GM21381 (cell line): ENCODE measurements around the gene CDK4.

Experiments used
- ATAC-seq: cut with Tn5 transposase; IDR thresholded peaks from one replicate; pipeline ENCODE4 v1.9.1; 2021; ENCODE audit warnings: mild to moderate bottlenecking, moderate library complexity; ENCODE audit not compliant: unreplicated experiment

CDK4 gene

DNA sequence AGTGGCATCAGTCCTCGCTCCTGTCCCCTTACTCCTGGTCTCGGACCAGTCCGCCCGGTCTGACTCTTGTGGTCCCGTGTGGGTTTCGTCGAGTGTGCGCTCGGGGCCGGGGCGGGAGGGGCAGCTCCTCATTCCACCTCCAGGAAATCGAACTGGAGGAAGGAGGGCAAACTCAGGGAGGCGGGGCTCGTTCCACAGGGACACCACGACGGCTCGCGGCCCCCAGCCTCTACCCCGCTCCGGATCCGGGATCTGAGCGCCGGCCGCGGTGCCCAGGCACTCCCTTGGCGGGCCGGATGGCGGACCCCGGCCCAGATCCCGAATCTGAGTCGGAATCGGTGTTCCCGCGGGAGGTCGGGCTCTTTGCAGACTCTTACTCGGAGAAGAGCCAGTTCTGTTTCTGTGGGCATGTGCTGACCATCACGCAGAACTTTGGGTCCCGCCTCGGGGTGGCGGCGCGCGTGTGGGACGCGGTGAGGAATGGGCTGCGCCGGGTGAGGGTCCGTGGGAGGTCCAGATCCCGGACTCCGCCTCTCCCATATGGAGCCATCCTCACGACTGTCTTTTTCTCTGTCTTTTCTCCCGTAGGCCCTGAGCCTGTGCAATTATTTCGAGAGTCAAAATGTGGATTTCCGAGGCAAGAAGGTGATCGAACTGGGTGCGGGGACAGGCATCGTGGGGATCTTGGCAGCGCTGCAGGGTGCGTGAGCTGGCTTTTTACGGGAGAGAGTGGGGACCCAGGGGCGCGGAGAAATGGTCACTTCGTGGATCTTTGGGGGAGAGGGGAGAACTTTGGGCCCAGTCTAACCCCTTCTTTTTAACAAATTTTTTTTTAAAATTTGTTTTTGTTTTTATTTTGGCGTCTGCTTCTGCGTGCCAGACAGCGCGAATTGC, 20.6 kb upstream of the CDK4 start, which contains the start of gene EEF1AKMT3:
Gene EEF1AKMT3 (plus strand): TSS at position 186 of the 894 bp plus-strand sequence. CDS start 111 bp downstream, at position 297.
- peak; percentile 16 for ATAC-seq

DNA sequence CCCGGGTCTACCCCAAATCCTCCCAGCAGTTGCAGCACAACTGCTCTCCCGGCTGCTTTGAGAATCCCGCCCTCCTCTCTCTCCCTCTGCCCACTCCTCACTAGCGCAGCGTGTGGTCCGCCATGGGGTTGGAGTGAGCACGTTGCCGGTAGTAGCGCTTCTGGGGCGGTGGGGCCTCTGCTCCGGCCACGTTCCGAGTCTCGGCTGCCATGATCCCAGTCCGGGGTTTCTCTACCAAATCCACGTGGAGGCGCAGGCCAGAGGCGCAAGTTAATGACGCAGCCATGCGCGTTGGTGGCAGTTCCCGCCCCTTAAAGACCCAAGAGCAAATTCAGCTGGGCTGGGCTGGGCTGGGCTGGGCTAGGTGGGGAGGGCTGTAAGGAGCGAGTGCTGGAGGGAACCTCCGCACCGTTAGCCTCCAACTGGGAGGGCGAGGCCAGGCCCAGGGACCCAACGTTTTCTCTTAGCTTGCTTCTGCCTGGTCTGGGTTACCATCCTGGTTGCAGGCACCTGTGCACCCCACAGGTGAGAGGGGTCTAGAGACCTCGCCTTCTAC, 19.8 kb upstream of the CDK4 start, which contains the start of gene METTL1:
Gene METTL1 (minus strand): TSS at position 233 of the 556 bp plus-strand sequence. CDS start 22 bp downstream, at position 211.
- peak; percentile 79 for ATAC-seq

DNA sequence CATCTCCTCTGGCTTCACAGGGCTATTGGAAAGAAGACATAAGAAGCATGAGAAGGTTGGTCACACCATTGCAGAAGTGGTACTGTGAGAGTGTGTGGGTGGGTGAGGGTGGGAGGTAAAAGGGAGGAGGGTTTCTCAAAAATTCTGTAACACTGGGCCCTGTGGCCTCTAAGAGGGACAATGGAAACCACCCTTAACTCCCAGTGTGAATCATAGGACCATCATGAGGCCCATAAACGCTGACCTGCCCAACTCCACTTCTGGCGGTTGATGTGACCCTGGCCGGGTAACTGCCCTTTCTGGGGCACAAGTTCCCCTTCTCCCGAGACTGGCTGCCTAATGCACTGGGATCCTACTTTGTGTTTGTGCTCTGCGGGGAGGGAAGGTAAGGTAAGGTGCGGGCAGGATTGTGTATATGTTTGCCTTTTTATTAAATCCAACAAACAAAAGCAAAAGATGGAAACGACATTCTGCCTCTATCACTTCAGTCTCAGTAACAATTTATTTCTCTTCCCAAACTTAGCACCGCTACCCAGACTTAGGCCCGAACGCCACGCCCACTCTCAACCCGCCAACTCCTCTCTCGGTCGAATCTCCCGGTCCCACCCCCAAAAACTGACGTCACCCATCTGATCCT, 19.2 kb upstream of the CDK4 start:
- ATAC-seq, result peak; percentile 61

DNA sequence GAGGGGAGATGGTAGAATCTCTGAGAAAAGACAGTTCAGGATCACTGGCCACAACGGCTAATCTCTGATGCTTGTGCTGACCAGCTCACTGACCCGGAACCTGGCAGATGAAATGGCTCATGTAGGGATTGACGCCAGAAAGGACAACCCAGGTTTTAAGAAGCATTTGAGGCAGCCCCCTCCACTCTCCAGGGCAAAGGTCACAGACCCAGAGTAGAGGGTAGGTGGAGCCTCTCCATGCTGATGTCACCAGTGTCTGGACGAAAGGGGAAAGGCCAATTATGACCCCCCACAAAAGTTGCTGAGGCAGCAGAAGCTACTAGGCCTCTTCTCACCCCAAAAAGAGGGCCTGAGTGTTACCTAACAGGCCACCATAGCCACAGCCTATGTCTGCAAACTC, 18.6 kb upstream of the CDK4 start:
- no peak for ATAC-seq

DNA sequence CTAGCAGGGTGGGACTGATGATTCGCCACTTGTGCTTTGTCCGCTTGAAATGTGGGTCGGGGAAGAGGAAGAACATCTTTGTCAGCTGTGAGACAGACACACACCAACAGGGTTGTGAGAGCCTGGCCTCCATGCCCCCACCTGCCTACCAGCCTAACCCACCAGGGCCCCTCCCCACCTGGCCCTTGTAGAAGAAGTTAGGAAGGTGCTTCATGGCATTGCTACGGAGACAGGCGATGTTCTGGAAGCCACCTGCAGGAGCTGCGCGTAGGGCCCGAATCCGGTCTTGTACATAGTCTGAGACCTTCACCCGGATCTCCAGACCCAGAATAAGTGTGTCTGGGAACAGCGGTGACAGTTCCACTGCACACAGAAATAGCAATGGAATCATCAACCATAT, 17.5 kb upstream of the CDK4 start:
- ATAC-seq, result no peak

DNA sequence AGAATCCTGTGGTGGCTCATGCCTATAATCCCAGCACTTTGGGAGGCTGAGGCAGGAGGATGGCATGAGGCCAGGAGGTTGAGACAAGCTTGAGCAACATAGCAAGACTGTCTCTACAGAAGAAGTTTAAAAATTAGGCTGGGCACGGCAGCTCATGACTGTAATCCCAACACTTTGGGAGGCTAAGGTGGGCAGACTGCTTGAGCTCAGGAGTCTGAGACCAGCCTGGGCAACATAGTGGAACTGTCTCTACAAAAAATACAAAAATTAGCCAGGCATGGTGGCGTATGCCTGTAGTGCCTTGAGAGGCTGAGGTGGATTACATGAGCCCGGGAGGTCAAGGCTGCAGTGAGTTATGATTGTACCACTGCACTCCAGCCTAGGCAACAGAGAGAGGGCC, 15.8 kb upstream of the CDK4 start:
- no peak for ATAC-seq

DNA sequence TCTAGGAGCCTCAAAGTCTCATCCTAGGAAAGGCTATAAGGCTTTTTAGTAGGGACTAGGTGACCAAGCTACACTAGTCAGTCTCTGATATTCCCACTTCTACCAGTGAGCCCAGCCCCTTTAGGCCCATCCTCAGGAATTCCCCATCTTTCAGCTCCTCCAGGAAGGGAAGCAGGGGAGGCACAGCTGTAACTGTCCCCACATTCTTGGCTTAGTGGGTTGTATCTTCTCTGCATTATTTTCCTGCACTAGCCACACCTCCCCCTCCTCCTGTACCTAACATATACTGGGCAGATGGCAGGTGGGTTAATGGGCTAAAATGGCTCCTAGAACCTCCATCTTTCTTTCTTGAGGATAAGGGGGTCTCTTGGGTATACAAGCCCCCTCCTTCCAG, 15.2 kb upstream of the CDK4 start:
- ATAC-seq, result no peak

DNA sequence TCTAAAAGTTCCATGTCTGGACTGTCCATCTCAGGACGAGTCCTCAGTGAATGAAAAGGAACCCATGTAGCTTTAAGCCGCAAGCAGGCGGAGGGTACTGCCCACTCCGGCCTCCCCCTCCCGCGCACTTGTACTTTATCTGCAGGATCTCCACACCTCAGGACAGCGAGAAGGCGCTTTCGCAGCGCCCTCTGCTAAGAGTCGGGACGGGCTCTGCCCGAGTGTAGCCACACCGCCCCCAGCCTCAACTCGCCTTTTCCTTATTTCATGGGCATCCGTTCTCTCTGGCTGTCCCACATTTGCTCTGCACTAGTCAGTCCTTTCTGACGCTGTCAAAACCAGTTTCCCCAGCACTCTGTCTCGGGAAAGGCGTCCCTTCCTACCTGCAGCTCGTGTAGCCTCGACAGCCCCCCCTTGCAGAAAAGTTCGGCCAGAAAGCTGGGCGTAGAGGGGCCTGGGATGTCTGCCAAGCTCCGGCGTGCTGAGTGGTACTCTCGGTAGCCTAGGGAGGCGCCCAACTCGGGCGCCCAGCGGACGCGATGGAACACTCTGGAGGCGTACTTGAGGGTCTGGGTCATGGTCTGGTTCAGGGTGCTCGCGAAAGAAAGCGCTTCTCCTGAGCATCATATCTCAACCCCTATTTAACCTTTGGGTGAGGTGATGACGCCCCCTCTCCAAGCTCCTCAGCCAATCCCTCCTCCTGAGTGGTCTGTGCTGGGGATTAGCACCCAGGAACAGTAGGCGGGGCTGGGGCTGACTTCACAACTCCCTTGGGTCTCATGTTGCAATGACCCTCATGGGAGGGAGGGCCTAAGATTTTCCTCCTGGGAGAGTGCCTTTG, 14.6 kb upstream of the CDK4 start, which contains the start of gene CYP27B1:
Gene CYP27B1 (minus strand): TSS at position 615 of the 841 bp plus-strand sequence. CDS start 37 bp downstream, at position 578.
- ATAC-seq, result no peak

DNA sequence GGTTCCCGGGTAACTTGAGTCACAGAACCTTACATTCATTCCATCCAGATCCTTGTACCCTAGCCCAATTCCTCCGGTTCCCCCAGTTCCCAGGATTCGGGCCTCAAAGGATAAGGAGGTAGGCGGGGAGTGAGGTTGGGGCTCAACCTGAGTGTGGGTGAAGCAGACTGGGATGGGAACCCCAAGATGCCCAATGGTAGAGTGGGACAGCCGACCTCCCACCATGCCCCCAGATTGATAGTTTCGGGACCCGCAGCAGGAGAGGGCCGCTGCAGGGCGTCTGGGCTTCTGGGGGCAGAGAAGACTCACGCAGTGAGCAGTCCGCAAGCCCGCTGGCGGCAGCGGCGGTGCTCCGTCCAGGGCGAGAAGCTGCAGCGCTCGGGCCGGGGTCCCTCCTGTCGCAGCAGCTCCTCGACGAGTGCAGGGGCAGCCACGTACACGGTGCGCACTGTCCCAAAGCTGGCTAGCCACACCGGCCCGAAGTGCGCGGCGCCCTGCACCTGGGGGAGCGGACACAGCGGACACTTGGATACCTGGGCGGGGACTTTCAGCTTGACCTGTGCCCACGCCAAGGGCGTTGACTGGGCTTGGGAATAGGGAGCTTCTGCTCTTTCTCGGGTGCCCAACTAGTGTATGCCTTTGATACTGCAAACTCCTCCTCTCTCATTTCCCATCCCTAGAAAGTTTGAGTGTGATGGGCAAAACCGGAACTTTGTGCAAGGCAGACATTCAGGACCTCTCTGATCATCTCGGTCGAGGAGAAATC, 13.8 kb upstream of the CDK4 start:
- ATAC-seq, result no peak

DNA sequence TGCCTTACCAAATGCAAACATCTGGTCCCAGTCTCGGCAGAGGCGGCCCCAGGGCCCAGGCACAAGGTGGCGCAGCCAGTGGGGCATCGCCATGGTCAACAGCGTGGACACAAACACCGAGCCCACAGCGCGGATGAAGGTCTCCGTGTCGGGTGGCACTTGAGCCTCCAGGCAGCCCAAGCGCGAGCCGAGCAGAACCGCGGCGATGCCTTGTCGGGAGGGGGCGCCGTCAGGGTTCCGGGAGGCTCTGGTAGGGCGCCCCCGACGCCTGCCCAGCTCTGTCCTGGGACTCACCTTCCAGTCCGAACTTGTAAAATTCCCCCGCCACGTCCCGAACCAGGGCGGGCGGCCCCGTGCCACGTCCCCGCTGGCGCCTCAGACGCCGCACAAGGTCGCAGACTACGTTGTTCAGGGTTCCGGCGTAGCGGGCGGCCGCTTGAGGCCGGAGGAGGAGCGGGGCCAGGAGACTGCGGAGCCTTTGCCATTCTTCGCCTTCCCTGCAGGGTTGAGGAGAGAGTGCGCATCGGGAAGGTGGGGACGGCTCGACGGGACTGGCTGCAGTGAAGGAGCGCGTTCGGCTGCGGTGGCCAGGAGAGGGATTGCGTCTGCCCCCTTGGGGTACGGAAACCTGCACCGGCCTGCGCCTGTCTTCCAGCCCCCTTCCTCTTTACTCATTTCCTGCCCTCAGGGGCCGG, 13.0 kb upstream of the CDK4 start:
- ATAC-seq, result peak; percentile 65

DNA sequence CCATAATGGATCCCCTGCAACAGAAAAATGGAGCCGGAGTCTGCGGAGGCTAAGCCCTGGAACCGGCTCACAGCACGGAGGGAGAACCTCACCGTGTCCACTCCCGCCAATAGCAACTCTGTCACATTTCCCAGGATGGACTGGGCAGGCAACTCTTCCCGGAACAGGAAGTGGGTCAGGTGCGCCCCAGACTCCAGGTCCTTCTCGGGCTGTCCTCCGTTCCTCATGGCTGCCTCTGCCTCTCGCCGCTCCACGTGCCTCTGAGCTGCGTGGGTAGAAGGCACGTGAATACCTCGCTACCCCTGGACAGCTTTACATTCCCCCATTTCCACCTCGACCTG, 12.5 kb upstream of the CDK4 start:
- ATAC-seq, result peak; percentile 17

DNA sequence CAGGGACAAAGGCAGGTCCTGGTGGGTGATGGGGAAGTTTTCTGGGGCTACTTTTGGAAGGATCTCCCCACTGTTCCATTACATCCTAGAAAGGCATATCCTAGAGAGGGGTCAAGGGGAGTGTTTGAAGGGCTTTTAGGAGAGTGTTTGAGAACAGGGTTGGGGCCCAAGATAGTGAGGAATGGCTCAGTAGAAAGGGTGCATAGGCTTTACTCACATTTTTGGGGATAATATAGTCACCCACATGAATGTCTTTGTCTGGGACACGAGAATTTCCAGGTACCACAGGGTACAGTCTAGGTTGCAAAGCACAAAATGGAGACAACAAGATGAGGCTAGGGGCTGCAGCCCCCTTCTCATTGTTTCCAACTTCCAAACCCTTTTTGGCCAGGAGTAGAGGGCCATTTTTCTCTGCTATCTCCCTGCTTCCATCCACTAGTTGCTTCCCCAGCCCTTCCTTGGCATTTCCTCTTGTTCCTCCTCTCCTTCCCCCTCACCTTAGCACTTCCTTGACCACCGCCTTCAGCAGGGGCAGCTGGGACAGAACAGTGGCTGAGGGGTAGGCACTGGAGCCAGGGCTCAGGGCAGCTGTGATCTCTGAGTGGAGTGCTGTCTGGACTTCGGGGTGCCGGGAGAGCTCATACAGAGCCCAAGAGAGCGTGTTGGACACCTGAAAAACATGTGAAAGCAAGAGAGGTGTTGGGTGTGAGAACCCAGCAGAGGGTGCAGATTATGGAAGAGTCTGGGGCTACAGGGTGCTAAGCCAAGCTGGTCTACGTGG, 12.0 kb upstream of the CDK4 start:
- no peak for ATAC-seq

DNA sequence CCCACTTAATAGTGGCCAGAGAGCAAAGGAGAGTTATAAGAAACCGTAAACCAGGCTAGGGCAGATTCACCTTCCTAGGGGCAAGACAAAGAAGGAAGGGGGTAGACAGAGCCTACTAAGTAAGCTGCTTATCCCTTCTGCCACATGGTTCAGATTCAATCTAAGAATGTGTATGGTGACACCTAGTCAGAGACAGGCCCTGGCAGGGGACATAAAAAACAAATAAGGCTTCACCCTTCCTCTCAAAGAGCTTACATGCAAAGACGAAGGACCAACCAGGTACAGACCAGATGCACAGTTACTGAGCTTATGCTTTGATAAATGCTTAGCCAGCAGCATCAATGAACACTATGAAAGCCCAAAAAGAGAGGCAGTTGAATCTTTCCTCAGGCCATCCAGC, 10.4 kb upstream of the CDK4 start:
- no peak for ATAC-seq

DNA sequence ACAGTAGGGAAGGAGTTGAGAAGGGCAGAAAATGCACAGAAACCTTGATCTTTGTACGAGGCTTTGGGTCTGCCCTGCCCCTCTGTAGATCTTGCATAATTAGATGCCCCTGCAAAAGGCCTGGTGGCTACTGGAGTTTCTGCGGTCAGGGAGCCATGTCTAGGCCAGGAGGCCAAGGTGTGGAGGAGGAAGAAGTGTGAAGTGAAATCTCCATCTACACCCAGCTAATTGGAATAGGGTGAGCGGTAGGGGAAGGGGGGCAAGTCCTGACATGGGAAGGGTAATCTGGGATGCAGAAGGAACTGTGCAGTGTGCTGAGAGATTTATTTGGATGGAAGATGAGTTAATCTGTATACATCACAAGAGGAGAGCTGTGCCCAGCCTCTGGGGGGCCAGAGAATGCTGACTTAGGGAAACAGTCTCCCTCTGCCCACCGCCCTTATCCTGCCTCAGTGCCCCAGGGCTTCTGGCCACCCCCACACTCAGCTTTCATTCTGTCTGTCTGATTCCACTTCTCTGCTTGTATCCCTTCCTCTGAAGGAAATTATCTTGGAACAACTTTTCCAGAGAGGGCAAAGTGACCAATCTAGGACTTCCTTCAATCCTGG, 9.4 kb upstream of the CDK4 start:
- no peak for ATAC-seq

DNA sequence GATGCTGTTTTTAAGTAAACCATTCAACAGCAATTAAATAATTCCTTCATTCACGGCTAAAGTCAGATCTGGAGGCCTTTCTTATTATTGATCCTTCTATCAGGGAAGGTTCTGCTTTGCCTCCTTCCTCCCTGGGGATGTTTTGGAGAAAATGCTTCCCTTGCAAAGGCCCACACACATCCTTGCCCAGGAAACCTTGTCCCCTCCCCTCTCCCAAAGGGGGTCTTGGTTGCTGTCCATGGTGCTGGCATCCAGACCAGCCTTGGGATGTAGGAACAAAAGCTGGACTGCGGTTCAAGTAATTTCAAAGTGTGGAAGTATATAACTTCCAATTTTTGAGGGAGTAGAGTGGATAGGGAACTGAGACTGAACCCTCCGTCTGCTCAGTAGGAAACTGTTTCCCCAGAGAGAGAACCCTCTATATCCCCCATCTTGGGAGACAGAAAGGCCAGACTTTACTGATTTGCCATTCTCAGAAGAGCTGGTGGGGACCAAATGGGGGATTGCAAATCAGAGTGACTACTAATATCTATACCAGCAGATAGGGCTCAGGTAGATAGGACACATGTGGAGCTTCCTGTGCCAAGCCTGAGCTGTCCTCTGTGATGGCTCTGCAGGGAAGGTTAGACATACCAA, 8.4 kb upstream of the CDK4 start:
- ATAC-seq, result no peak

DNA sequence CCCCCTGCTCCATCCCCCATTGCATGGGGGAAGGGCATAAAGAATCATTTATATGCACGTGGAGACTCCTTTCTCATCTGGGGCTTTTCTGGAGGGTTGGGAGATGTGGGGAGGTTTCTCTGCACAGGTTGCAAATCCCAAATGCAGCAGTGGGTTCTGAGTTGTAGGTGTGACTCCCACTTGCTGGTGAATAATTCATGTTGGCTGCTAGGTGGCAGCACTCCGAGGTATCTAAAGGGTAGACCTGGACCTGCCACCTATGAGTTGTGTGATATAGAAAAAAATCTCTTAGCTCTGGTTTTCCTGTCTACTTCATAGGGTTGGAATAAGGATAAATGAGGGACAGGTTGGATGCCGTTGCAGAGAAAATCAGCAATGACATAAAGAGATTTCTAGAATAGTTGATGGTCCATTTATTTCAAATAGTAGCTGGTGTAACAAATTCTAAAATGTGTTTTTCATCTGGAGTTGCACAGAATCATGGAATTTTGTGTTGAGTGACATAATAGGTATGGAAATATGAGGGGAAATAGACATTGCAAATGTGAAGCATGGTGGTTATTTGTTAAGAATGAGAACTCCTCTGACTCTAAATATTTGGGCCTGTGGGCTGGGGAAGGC, 7.4 kb upstream of the CDK4 start:
- ATAC-seq, result no peak

DNA sequence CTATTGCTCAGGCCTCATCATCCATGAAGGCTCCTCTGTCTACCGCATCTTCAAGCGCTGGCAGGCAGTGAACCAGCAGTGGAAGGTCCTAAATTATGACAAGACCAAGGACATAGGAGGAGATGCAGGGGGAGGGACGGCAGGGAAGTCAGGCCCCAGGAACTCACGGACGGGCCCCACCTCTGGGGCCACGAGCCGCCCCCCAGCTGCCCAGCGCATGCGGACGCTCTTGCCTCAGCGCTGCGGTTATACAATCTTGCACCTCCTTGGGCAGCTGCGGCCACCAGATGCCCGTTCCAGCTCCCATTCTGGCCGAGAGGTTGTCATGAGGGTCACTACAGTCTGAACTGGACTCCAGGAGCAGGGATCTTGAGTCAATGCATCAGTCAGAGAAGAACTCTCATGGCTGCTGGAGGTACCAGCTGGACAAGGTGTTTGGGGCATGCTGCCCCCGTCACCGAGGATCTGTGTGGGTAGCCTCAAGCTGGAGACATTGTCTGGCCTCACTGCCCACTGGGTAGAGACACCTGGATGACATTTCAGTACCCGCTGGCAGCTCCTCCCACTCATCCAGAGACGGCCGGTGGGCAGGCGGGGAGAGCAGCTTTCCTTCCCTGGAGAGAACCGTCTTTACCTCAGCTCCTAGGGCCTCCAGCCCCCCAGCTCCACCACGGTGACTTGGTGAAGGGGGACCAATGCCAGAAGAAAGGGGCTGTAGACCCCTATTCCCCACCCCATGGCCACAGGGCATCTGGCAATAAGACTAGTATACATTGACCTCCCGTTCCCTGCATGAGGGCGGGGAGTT, 6.6 kb upstream of the CDK4 start:
- no peak for ATAC-seq
